ENCODE measurements around the gene NEU4. TPM values are rescaled to one million over a fixed set of nuclear protein-coding genes. Genes with fewer than 3 reads are reported as not detected.

The NEU4 gene
- total and polyA plus RNA-seq, 2 of the 4 experiments (the other 2 are of a cell fraction) = not detected

DNA sequence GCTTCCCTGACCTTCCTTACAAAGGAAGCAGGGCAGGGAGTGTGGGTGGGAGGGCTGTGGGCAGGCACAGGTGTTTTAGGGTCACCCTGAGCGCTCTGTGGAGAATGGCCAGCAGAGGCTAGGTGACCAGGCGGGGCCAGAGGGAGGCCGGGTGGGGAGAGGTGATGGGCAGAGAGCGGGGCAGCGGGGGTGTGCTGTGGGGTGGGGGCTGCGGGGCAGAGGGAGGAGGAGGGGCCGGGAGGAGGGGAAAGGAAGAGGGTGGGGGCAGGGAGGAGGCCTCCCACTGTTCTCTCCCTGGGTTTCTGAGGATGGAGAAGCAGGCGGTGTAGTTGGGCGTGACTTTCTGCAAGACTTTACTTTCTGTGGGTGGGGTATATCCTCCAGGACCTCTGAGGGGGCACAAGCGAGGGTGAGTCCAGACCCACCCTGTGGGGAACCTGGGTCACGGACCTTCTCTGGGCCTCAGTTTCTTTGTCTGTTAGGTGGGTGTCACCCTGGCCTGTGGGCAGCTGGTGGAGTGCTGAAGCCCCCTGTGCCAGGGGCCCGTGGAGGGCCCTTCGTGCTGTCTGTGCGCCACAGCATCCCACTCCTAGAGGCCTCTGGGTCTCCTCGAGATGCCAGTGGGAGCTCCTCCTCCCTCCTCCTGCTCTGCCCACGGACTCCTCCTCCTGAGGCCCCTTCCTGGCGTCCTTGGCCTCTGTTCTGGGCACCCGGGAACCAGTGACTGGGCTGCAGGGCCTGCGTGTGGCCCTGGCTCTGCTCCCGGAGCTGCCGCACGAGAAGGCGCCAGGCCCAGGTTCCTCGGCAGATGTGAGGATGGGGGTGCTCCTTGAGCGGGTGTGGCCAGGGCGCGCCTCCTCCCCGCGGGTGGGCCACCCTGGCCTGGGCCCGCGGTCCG is 6.3 kb upstream of the NEU4 start:
- ATAC-seq (ENCODE audit: low read depth) (no peak), DNase-seq (no peak)
- Histone ChIP-seq H2AK5ac (ENCODE audit: low read depth, low read length) (no peak overlapping the region), H2AFZ (replicated peaks; ENCODE audit: low read length, poor library complexity) (no peak overlapping the region), H4K8ac (ENCODE audit: low read depth in 2 of 2, low read length in 2 of 2) (no peak overlapping the region), H2BK15ac (ENCODE audit: low read depth, low read length) (no peak overlapping the region), H3K4me3 (ENCODE audit: insufficient read depth, low read depth, low read length) (no peak overlapping the region), H3K9me1 (ENCODE audit: insufficient read depth, low read length) (no peaks in the 10 kb centered on the region; the same call in 1 of the 2 replicates), H3K18ac (ENCODE audit: low read depth, low read length) (no peak overlapping the region), H3K4me1 (ENCODE audit: control insufficient read depth, insufficient read depth, low read length) (peaks cover 6% of the 10 kb centered on the region; the same call in 1 of the 2 replicates), H2BK20ac (ENCODE audit: low read depth, low read length) (no peak overlapping the region), H3K56ac (ENCODE audit: extremely low read depth, insufficient read depth, low read length) (no peak overlapping the region), H3K23ac (ENCODE audit: low read depth, low read length) (no peak overlapping the region), H2BK5ac (ENCODE audit: low read depth, low read length, poor library complexity, severe bottlenecking) (no peak overlapping the region), H3K9me3 (ENCODE audit: control insufficient read depth, insufficient read depth, low read length) (no peaks in the 10 kb centered on the region), H2BK120ac (ENCODE audit: low read depth, low read length) (no peak overlapping the region), H3K27me3 (ENCODE audit: control insufficient read depth, insufficient read depth, low read length) (peaks cover 25% of the 10 kb centered on the region), H4K91ac (ENCODE audit: insufficient read depth, low read depth, low read length) (no peak overlapping the region), H3K79me1 (ENCODE audit: low read depth in 1 of 2, low read length in 2 of 2) (no peaks in the 10 kb centered on the region), H2AK9ac (replicated peaks; ENCODE audit: low read depth, low read length, poor library complexity) (no peak overlapping the region), H3K4ac (ENCODE audit: low read depth, low read length) (no peak overlapping the region), H3K4me2 (ENCODE audit: low read depth, low read length) (no peak overlapping the region), H3K36me3 (ENCODE audit: control insufficient read depth, insufficient read depth, low read length) (no peaks in the 10 kb centered on the region), H3K9ac (ENCODE audit: low read depth, low read length) (no peak overlapping the region), H4K5ac (ENCODE audit: low read depth, low read length) (no peak overlapping the region), H4K20me1 (ENCODE audit: insufficient read depth, low read length) (no peaks in the 10 kb centered on the region), H3K27ac (ENCODE audit: insufficient read depth, low read length) (no peak overlapping the region), H3K14ac (replicated peaks; ENCODE audit: low read depth, low read length) (no peak overlapping the region)
- dilution Hi-C loops (cut with HindIII; ENCODE audit: low sequenced_read_pairs, unreplicated experiment) (no loop called here), in situ Hi-C loops (cut with MboI; ENCODE audit: low sequenced_read_pairs) (no loop called here), intact Hi-C loops (cut with micrococcal nuclease) (no loop called here)
- CTCF ChIA-PET = no interaction called here
- BruUV-seq (replicated peaks) = no TSS peak
- POLR2A ChIA-PET (ENCODE audit: unreplicated experiment) = no interaction called here
- WGBS, 2 experiments (ENCODE audit: extremely low coverage in 2 of 2, insufficient read length in 1 of 2) = 59% methylated on average over 9 of the region's 32 CpGs; no CpG with 5 or more reads in 1 of the 2 experiments
- TF ChIP-seq SMC3 (IDR thresholded peaks at IDR 0.05; ENCODE audit: low read depth, low read length) (no peak), MAFK (IDR thresholded peaks at IDR 0.05; ENCODE audit: low read depth, low read length) (no peak), MAZ (IDR thresholded peaks at IDR 0.05; ENCODE audit: borderline replicate concordance, low read depth, low read length) (no peak), RCOR1 (IDR thresholded peaks at IDR 0.05; ENCODE audit: insufficient replicate concordance, low read length) (no peak), NFE2L2 (IDR thresholded peaks at IDR 0.05; ENCODE audit: low read depth, low read length) (no peak), POLR2A (IDR thresholded peaks at IDR 0.05; ENCODE audit: low read depth, low read length) (no peak), MXI1 (IDR thresholded peaks at IDR 0.05; ENCODE audit: borderline replicate concordance, low read depth, low read length) (no peak), RFX5 (IDR thresholded peaks at IDR 0.05; ENCODE audit: low read depth, low read length) (no peak), FOS (IDR thresholded peaks at IDR 0.05; ENCODE audit: low read depth, low read length) (no peak), USF2 (IDR thresholded peaks at IDR 0.05; ENCODE audit: low read depth, low read length) (no peak), CEBPB (IDR thresholded peaks at IDR 0.05; ENCODE audit: low read depth, low read length) (no peak), CHD1 (IDR thresholded peaks at IDR 0.05; ENCODE audit: low read depth, low read length) (no peak), RAD21 (IDR thresholded peaks at IDR 0.05; ENCODE audit: low read length) (no peak)
- TF ChIP-seq, protein P1, sequence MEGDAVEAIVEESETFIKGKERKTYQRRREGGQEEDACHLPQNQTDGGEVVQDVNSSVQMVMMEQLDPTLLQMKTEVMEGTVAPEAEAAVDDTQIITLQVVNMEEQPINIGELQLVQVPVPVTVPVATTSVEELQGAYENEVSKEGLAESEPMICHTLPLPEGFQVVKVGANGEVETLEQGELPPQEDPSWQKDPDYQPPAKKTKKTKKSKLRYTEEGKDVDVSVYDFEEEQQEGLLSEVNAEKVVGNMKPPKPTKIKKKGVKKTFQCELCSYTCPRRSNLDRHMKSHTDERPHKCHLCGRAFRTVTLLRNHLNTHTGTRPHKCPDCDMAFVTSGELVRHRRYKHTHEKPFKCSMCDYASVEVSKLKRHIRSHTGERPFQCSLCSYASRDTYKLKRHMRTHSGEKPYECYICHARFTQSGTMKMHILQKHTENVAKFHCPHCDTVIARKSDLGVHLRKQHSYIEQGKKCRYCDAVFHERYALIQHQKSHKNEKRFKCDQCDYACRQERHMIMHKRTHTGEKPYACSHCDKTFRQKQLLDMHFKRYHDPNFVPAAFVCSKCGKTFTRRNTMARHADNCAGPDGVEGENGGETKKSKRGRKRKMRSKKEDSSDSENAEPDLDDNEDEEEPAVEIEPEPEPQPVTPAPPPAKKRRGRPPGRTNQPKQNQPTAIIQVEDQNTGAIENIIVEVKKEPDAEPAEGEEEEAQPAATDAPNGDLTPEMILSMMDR (conservative IDR thresholded peaks at IDR 0.05; ENCODE audit: low read depth, low read length) = no peak
- TF ChIP-seq, protein P2, sequence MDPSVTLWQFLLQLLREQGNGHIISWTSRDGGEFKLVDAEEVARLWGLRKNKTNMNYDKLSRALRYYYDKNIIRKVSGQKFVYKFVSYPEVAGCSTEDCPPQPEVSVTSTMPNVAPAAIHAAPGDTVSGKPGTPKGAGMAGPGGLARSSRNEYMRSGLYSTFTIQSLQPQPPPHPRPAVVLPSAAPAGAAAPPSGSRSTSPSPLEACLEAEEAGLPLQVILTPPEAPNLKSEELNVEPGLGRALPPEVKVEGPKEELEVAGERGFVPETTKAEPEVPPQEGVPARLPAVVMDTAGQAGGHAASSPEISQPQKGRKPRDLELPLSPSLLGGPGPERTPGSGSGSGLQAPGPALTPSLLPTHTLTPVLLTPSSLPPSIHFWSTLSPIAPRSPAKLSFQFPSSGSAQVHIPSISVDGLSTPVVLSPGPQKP (IDR thresholded peaks at IDR 0.05; ENCODE audit: borderline replicate concordance, low read depth, low read length) = no peak
